H1 (cell line): Measurements from ENCODE around the gene RBM20. TPM values are rescaled to one million over a fixed set of nuclear protein-coding genes. Genes with fewer than 3 reads are reported as not detected.

Experiments used
- CTCF ChIA-PET: fragments of 300-600 bp; sonication (Branson Sonifier 250); formaldehyde crosslinking; loops from one replicate; lab custom pipeline; 2021; ENCODE audit not compliant: partially characterized antibody; lab: Charles Lee
- POLR2A ChIA-PET: fragments of 300-600 bp; sonication (Branson Sonifier 250); formaldehyde crosslinking; loops from one replicate; lab custom pipeline; 2021; ENCODE audit warnings: inconsistent platforms; ENCODE audit not compliant: partially characterized antibody; lab: Charles Lee
- DNase-seq, 2 experiments: peaks; one replicate each; pipeline versions ENCODE4 v3.0.0 to v3.0.0-alpha.2; 2010 to 2022; ENCODE audit warnings: low spot score in 2 of 2, low read depth in 1 of 2, mixed read lengths in 1 of 2
- FAIRE-seq: peaks from 2 replicates; lab custom pipeline; 2011; peaks lifted over from hg19 to GRCh38; lab: Jason Lieb, UNC
- H2AFZ ChIP-seq: 2 replicates; pipeline ENCODE4 v1.8.1; 2012; ENCODE audit warnings: low read length, inconsistent platforms
- H2AK5ac ChIP-seq: 2 replicates; pipeline ENCODE4 v1.6.1; 2013; ENCODE audit warnings: low read depth, low read length
- H2BK120ac ChIP-seq: replicated peaks from 2 replicates; pipeline ENCODE3; 2013; ENCODE audit warnings: low read depth, low read length, inconsistent platforms
- H2BK12ac ChIP-seq: 2 replicates; pipeline ENCODE4 v1.6.1; 2013; ENCODE audit warnings: low read depth, low read length
- H2BK15ac ChIP-seq: 2 replicates; pipeline ENCODE4 v1.6.1; 2013; ENCODE audit warnings: low read length
- H2BK20ac ChIP-seq: 2 replicates; pipeline ENCODE4 v1.6.1; 2013; ENCODE audit warnings: low read length
- H2BK5ac ChIP-seq: 2 replicates; pipeline ENCODE4 v1.6.1; 2013; ENCODE audit warnings: low read depth, low read length
- H3K14ac ChIP-seq: 2 replicates; pipeline ENCODE4 v1.6.1; 2013; ENCODE audit warnings: inconsistent platforms; ENCODE audit not compliant: insufficient read length
- H3K18ac ChIP-seq: 2 replicates; pipeline ENCODE4 v1.6.1; 2013; ENCODE audit warnings: low read length; ENCODE audit errors: extremely low read depth
- H3K23ac ChIP-seq: 2 replicates; pipeline ENCODE4 v1.6.1; 2013; ENCODE audit warnings: inconsistent platforms; ENCODE audit not compliant: insufficient read length
- H3K23me2 ChIP-seq: 2 replicates; pipeline ENCODE4 v1.6.1; 2013; ENCODE audit warnings: low read depth, low read length
- H3K27ac ChIP-seq: 2 replicates; pipeline ENCODE4 v1.6.1; 2011; ENCODE audit warnings: low read depth, low read length, inconsistent platforms
- H3K27me3 ChIP-seq, 4 experiments: replicated peaks in 1 of 4; 1 replicate in 1 of 4; 2 replicates in 3 of 4; pipeline versions ENCODE4 v1.6.1 to v1.8.1; 2011 to 2013; ENCODE audit warnings: low read length in 3 of 4, mild to moderate bottlenecking in 3 of 4, inconsistent platforms in 2 of 4, mixed read lengths in 2 of 4, moderate library complexity in 1 of 4; ENCODE audit not compliant: control insufficient read depth in 3 of 4, insufficient read depth in 3 of 4; ENCODE audit errors: extremely low read depth in 1 of 4
- H3K36me3 ChIP-seq, 4 experiments: 2 replicates each; pipeline versions ENCODE4 v1.6.1 to v1.8.1; 2011 to 2013; ENCODE audit warnings: mild to moderate bottlenecking in 4 of 4, low read length in 3 of 4, moderate library complexity in 2 of 4, control low read depth in 1 of 4, inconsistent platforms in 1 of 4; ENCODE audit not compliant: insufficient read depth in 4 of 4, control insufficient read depth in 2 of 4
- H3K4ac ChIP-seq: replicated peaks from 2 replicates; pipeline ENCODE3; 2013; ENCODE audit warnings: low read length, low read depth, mixed read lengths, inconsistent platforms; ENCODE audit not compliant: insufficient read length
- H3K4me1 ChIP-seq, 4 experiments: replicated peaks in 1 of 4; 1 replicate in 1 of 4; 2 replicates in 3 of 4; pipeline versions ENCODE4 v1.6.1 to v1.8.1; 2011 to 2013; ENCODE audit warnings: low read length in 3 of 4, inconsistent platforms in 2 of 4, mixed read lengths in 1 of 4; ENCODE audit not compliant: insufficient read depth in 4 of 4, control insufficient read depth in 3 of 4
- H3K4me2 ChIP-seq, 2 experiments: 2 replicates each; pipeline versions ENCODE4 v1.6.1 to v1.8.1; 2011 to 2013; ENCODE audit warnings: low read depth in 2 of 2, low read length in 2 of 2, control low read depth in 1 of 2, inconsistent platforms in 1 of 2, mild to moderate bottlenecking in 1 of 2; ENCODE audit not compliant: insufficient read depth in 1 of 2
- H3K4me3 ChIP-seq, 4 experiments: fragments of 200-600, 300-600 bp in 1 of 4; sonication (generic), shearing (Covaris generic), sonication (Bioruptor Twin) in 1 of 4; 2 replicates each; pipeline versions ENCODE4 v1.5.1 to v1.8.1; 2011 to 2016; ENCODE audit warnings: low read length in 4 of 4, low read depth in 3 of 4, control low read depth in 2 of 4, inconsistent platforms in 2 of 4, mild to moderate bottlenecking in 2 of 4, mixed read lengths in 1 of 4, moderate library complexity in 1 of 4; ENCODE audit not compliant: insufficient read depth in 2 of 4; ENCODE audit errors: extremely low read depth in 1 of 4
- H3K56ac ChIP-seq: replicated peaks from 2 replicates; pipeline ENCODE3; 2013; ENCODE audit warnings: low read depth, mild to moderate bottlenecking, mixed read lengths, low read length, inconsistent platforms; ENCODE audit not compliant: insufficient read length
- H3K79me1 ChIP-seq: 2 replicates; pipeline ENCODE4 v1.6.1; 2013; ENCODE audit warnings: low read depth, low read length, control low read depth
- H3K79me2 ChIP-seq, 2 experiments: 2 replicates each; pipeline versions ENCODE4 v1.6.1 to v1.8.1; 2012 to 2013; ENCODE audit warnings: low read length in 2 of 2, mild to moderate bottlenecking in 2 of 2, inconsistent platforms in 1 of 2; ENCODE audit not compliant: insufficient read depth in 2 of 2, control insufficient read depth in 1 of 2
- H3K9ac ChIP-seq, 4 experiments: replicated peaks in 1 of 4; 1 replicate in 1 of 4; 2 replicates in 3 of 4; pipeline versions ENCODE4 v1.6.1 to v1.8.1; 2011 to 2013; ENCODE audit warnings: low read depth in 3 of 4, low read length in 3 of 4, control low read depth in 2 of 4, mild to moderate bottlenecking in 2 of 4, moderate library complexity in 2 of 4, inconsistent platforms in 1 of 4; ENCODE audit errors: extremely low read depth in 1 of 4
- H3K9me3 ChIP-seq, 2 experiments: 2 replicates each; pipeline versions ENCODE4 v1.6.1 to v1.8.1; 2012 to 2013; ENCODE audit warnings: mild to moderate bottlenecking in 2 of 2, moderate library complexity in 2 of 2, control low read depth in 1 of 2, inconsistent platforms in 1 of 2, low read depth in 1 of 2, low read length in 1 of 2, mixed read lengths in 1 of 2; ENCODE audit not compliant: insufficient read depth in 2 of 2
- H4K20me1 ChIP-seq, 2 experiments: replicated peaks in 1 of 2; 2 replicates each; pipeline versions ENCODE3 to v1.8.1; 2011 to 2013; ENCODE audit warnings: inconsistent platforms in 2 of 2, low read length in 2 of 2, mild to moderate bottlenecking in 1 of 2; ENCODE audit not compliant: insufficient read depth in 2 of 2, control insufficient read depth in 1 of 2
- H4K5ac ChIP-seq: 2 replicates; pipeline ENCODE4 v1.6.1; 2013; ENCODE audit warnings: low read length, low read depth, mixed read lengths, inconsistent platforms; ENCODE audit not compliant: insufficient read length
- H4K8ac ChIP-seq: 2 replicates; pipeline ENCODE4 v1.8.0; 2013; ENCODE audit warnings: mild to moderate bottlenecking, moderate library complexity, low read length, inconsistent platforms; ENCODE audit not compliant: insufficient read depth; ENCODE audit errors: extremely low read depth
- H4K91ac ChIP-seq: replicated peaks from 2 replicates; pipeline ENCODE3; 2013; ENCODE audit warnings: low read length, mixed read lengths, inconsistent platforms; ENCODE audit not compliant: insufficient read length
- CEBPB ChIP-seq: IDR thresholded peaks from 2 replicates; pipeline ENCODE4 v1.6.1; 2012; ENCODE audit warnings: low read depth, low read length
- POLR2AphosphoS5 ChIP-seq: IDR thresholded peaks from 2 replicates; pipeline ENCODE4 v1.6.1; 2011; ENCODE audit warnings: low read depth, low read length
- SP2 ChIP-seq: IDR thresholded peaks from 2 replicates; pipeline ENCODE4 v1.6.1; 2012; ENCODE audit warnings: mild to moderate bottlenecking, low read length, inconsistent platforms
- SP4 ChIP-seq: IDR thresholded peaks from 2 replicates; pipeline ENCODE4 v1.6.1; 2012; ENCODE audit warnings: low read length, inconsistent platforms
- TEAD4 ChIP-seq: IDR thresholded peaks from 2 replicates; pipeline ENCODE4 v1.6.1; 2012; ENCODE audit warnings: low read depth, low read length, inconsistent platforms, mixed read lengths
- YY1 ChIP-seq: IDR thresholded peaks from 2 replicates; pipeline ENCODE4 v1.6.1; 2011; ENCODE audit warnings: low read depth, mild to moderate bottlenecking, low read length
- WGBS, 2 experiments: shearing (Covaris generic) in 1 of 2; methylation state at CpG; one replicate each; pipeline versions ENCODE4 v1.1.6 to v1.1.7; 2013 to 2015; ENCODE audit warnings: low lambda C conversion rate in 2 of 2, mixed read lengths in 2 of 2, inconsistent platforms in 1 of 2, low coverage in 1 of 2, missing lambda C conversion rate in 1 of 2; ENCODE audit not compliant: insufficient replicate concordance in 2 of 2, insufficient coverage in 1 of 2, insufficient read length in 1 of 2; ENCODE audit errors: extremely low coverage in 1 of 2, missing lambda C conversion rate in 1 of 2; 5-methylcytosine and 5-hydroxymethylcytosine counted together
- polyA plus RNA-seq, 7 experiments: library from polyadenylated mRNA; depleted of rRNA in 3 of 7; stranded (reverse) in 5 of 7; unstranded in 2 of 7; fragments of >200 nt in 5 of 7; fragments of 200-250 nt in 2 of 7; gene quantifications; 1 replicate in 5 of 7; 2 replicates in 1 of 7; 4 replicates in 1 of 7; pipeline versions ENCODE4 v1.2.1 to v1.2.3, GENCODE V29; 2011 to 2013; ENCODE audit warnings: missing spikeins in 2 of 7, mixed read lengths in 2 of 7
- total RNA-seq: library from RNA; stranded (reverse); fragmentation: NEBNext Ultra II Directional; extraction: Animal tissue kit (Norgen Biotek cat#: 25700); gene quantifications from 2 replicates; pipeline ENCODE4 v1.2.1, GENCODE V29; 2021
- TF ChIP-seq, protein P1 (sequence below): IDR thresholded peaks from 2 replicates; pipeline ENCODE4 v1.6.1; 2012; ENCODE audit warnings: inconsistent platforms
- TF ChIP-seq, protein P2 (sequence below): IDR thresholded peaks from 2 replicates; pipeline ENCODE4 v1.6.1; 2011; ENCODE audit warnings: low read length, improper control_type of control experiment
- TF ChIP-seq, protein P3 (sequence below), 3 experiments: IDR thresholded peaks; 1 replicate in 2 of 3; 2 replicates in 1 of 3; pipeline versions ENCODE4 v1.5.1 to v1.6.1; 2011; ENCODE audit warnings: low read length in 3 of 3, mild to moderate bottlenecking in 3 of 3, inconsistent platforms in 2 of 3, low read depth in 1 of 3, moderate library complexity in 1 of 3; ENCODE audit not compliant: insufficient read depth in 1 of 3; ENCODE audit errors: control extremely low read depth in 1 of 3

The RBM20 gene
- total and polyA plus RNA-seq, 2 of the 8 experiments (the other 6 are each of a cell fraction or from before 2014, with no cell fraction given), result 0.05 to 0.63 TPM

GRCh38 chr10:110615057-110615747 lies 28.9 kb upstream of the RBM20 start:
- FAIRE-seq (no peak), DNase-seq (no peak)
- H3K27me3 ChIP-seq, result no peaks in the 10 kb centered on the region
- H3K27ac ChIP-seq, result no peak overlapping the region
- H3K36me3 ChIP-seq, result no peaks in the 10 kb centered on the region
- H2AK5ac ChIP-seq, result no peak overlapping the region
- no peak overlapping the region for H3K4ac ChIP-seq
- no peak overlapping the region for H2AFZ ChIP-seq
- no peaks in the 10 kb centered on the region for H3K9me3 ChIP-seq
- ChIA-PET POLR2A (interaction anchor here (0.6 kb wide), 1 partner anchor 26 kb away, joined by 3 read pairs; no protein-coding TSS in a partner anchor), CTCF (interaction anchor here (0.8 to 14.3 kb wide), 4 partner anchors 15 to 60 kb away, joined by 3 to 237 read pairs (median 4); no protein-coding TSS in a partner anchor)
- H2BK120ac ChIP-seq, result no peak overlapping the region
- no peak overlapping the region for H3K4me2 ChIP-seq
- no peak overlapping the region for H3K56ac ChIP-seq
- H4K20me1 ChIP-seq, result no peaks in the 10 kb centered on the region
- no peak overlapping the region for H2BK12ac ChIP-seq
- H2BK15ac ChIP-seq, result no peak overlapping the region
- H2BK5ac ChIP-seq, result no peak overlapping the region
- H3K23ac ChIP-seq, result no peak overlapping the region
- H3K79me2 ChIP-seq, result no peaks in the 10 kb centered on the region
- H4K8ac ChIP-seq, result no peak overlapping the region
- 93% methylated on average over 2 of the region's 2 CpGs; no CpG with 5 or more reads in 1 of the 2 experiments for WGBS, 2 experiments
- no peak overlapping the region for H2BK20ac ChIP-seq
- H3K4me1 ChIP-seq, result peaks cover 5 to 9% (median 8%) of the 10 kb centered on the region in 4 experiments
- no peak overlapping the region for H4K5ac ChIP-seq
- H3K9ac ChIP-seq, result no peak overlapping the region
- no peak overlapping the region for H4K91ac ChIP-seq
- no peaks in the 10 kb centered on the region; the same call in 1 of the 2 replicates for H3K23me2 ChIP-seq
- no peak overlapping the region for H3K18ac ChIP-seq
- no peak overlapping the region for H3K4me3 ChIP-seq
- no peaks in the 10 kb centered on the region for H3K79me1 ChIP-seq
- H3K14ac ChIP-seq, result no peak overlapping the region
- no peak for TF ChIP-seq SP2
- TF ChIP-seq, protein P1, sequence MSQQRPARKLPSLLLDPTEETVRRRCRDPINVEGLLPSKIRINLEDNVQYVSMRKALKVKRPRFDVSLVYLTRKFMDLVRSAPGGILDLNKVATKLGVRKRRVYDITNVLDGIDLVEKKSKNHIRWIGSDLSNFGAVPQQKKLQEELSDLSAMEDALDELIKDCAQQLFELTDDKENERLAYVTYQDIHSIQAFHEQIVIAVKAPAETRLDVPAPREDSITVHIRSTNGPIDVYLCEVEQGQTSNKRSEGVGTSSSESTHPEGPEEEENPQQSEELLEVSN, result no peak
- TF ChIP-seq, protein P2, sequence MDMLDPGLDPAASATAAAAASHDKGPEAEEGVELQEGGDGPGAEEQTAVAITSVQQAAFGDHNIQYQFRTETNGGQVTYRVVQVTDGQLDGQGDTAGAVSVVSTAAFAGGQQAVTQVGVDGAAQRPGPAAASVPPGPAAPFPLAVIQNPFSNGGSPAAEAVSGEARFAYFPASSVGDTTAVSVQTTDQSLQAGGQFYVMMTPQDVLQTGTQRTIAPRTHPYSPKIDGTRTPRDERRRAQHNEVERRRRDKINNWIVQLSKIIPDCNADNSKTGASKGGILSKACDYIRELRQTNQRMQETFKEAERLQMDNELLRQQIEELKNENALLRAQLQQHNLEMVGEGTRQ, result no peak
- no peak for TF ChIP-seq TEAD4
- no peak for TF ChIP-seq SP4
- no peak for TF ChIP-seq CEBPB
- no peak for TF ChIP-seq YY1
- TF ChIP-seq POLR2AphosphoS5, result no peak
- TF ChIP-seq, protein P3, sequence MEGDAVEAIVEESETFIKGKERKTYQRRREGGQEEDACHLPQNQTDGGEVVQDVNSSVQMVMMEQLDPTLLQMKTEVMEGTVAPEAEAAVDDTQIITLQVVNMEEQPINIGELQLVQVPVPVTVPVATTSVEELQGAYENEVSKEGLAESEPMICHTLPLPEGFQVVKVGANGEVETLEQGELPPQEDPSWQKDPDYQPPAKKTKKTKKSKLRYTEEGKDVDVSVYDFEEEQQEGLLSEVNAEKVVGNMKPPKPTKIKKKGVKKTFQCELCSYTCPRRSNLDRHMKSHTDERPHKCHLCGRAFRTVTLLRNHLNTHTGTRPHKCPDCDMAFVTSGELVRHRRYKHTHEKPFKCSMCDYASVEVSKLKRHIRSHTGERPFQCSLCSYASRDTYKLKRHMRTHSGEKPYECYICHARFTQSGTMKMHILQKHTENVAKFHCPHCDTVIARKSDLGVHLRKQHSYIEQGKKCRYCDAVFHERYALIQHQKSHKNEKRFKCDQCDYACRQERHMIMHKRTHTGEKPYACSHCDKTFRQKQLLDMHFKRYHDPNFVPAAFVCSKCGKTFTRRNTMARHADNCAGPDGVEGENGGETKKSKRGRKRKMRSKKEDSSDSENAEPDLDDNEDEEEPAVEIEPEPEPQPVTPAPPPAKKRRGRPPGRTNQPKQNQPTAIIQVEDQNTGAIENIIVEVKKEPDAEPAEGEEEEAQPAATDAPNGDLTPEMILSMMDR (IDR thresholded peaks at IDR 0.05; ENCODE audit: control extremely low read depth in 1 of 3, insufficient read depth in 1 of 3, low read depth in 1 of 3, low read length in 3 of 3), result no peak
